GM12892 (cell line): ENCODE results near the gene MED16.
"Not testable (repeated sequence)": the region's sequence is repeated elsewhere in the genome, so short reads cannot be mapped to it uniquely, and the experiment has no call there.

ENCODE experiments used
- DNase-seq: peaks from one replicate; pipeline ENCODE4 v3.0.0; 2011; ENCODE audit not compliant: insufficient read length
- FAIRE-seq: peaks from 2 replicates; lab custom pipeline; 2011; peaks lifted over from hg19 to GRCh38; lab: Jason Lieb, UNC
- POLR2A ChIP-seq: IDR thresholded peaks from 2 replicates; pipeline ENCODE4 v1.6.1; 2011; ENCODE audit warnings: low read depth, low read length, control low read depth
- POLR2AphosphoS5 ChIP-seq: IDR thresholded peaks from 2 replicates; pipeline ENCODE4 v1.6.1; 2011; ENCODE audit warnings: low read depth, low read length, control low read depth
- TAF1 ChIP-seq: IDR thresholded peaks from 2 replicates; pipeline ENCODE4 v1.6.1; 2011; ENCODE audit warnings: low read depth, mild to moderate bottlenecking, control low read depth, low read length, borderline replicate concordance

Gene MED16

GRCh38 chr19:902446-903226, 9.6 kb upstream of the MED16 start:
- no peak for DNase-seq
- no peak for FAIRE-seq
- no peak for TF ChIP-seq TAF1
- no peak for TF ChIP-seq POLR2AphosphoS5
- TF ChIP-seq POLR2A: no peak

GRCh38 chr19:902093-902370, 9.0 kb upstream of the MED16 start:
- FAIRE-seq: no peak
- TF ChIP-seq POLR2A (no peak), TAF1 (no peak), POLR2AphosphoS5 (no peak)
- DNase-seq: no peak

- DNase-seq (no peak), FAIRE-seq (no peak)
These were observed 8.5 kb upstream of the MED16 start for GRCh38 chr19:901216-902092.

GRCh38 chr19:900302-901111, 7.5 kb upstream of the MED16 start:
- FAIRE-seq: no peak
- DNase-seq: no peak
- TF ChIP-seq TAF1 (no peak), POLR2A (no peak)

More at GRCh38 chr19:901216-902092, 8.5 kb upstream of the MED16 start:
- TF ChIP-seq POLR2A (no peak), POLR2AphosphoS5 (no peak), TAF1 (no peak)

- TF ChIP-seq POLR2AphosphoS5 (no peak), POLR2A (no peak), TAF1 (no peak)
- no peak for DNase-seq
- no peak for FAIRE-seq
These were observed 7.0 kb upstream of the MED16 start for GRCh38 chr19:900043-900301.

- DNase-seq (no peak), FAIRE-seq (no peak)
- TF ChIP-seq TAF1 (no peak), POLR2A (no peak), POLR2AphosphoS5 (no peak)
These were observed 6.5 kb upstream of the MED16 start for GRCh38 chr19:899336-900042.

GRCh38 chr19:898663-899062, 5.7 kb upstream of the MED16 start:
- FAIRE-seq: no peak
- no peak for TF ChIP-seq POLR2A
- peak; percentile 72 for DNase-seq

- TF ChIP-seq POLR2AphosphoS5: no peak
- no peak for TF ChIP-seq POLR2A
- TF ChIP-seq TAF1: no peak
- FAIRE-seq: no peak
These were observed 4.6 kb upstream of the MED16 start for GRCh38 chr19:897442-898039.

GRCh38 chr19:896999-897398, 4.0 kb upstream of the MED16 start:
- TF ChIP-seq POLR2A (no peak), POLR2AphosphoS5 (no peak), TAF1 (no peak)
- DNase-seq: no peak
- FAIRE-seq: no peak

More at GRCh38 chr19:897442-898039, 4.6 kb upstream of the MED16 start:
- no peak for DNase-seq

GRCh38 chr19:896434-896833, 3.4 kb upstream of the MED16 start:
- no peak for FAIRE-seq
- TF ChIP-seq POLR2AphosphoS5: no peak
- TF ChIP-seq POLR2A: no peak
- no peak for TF ChIP-seq TAF1
- DNase-seq: no peak

- no peak for FAIRE-seq
- DNase-seq: no peak
- TF ChIP-seq TAF1 (no peak), POLR2A (no peak), POLR2AphosphoS5 (no peak)
These were observed 619 bp downstream of the MED16 start for GRCh38 chr19:892243-892893.

- not testable (repeated sequence) for FAIRE-seq, DNase-seq
These were observed 1.4 kb downstream of the MED16 start for GRCh38 chr19:891421-892200.
